Loucy (cell line): ENCODE data around the gene TMEM164.

ENCODE experiments used
- H2AFZ ChIP-seq: fragments of 200-600 bp; sonication (generic); 2 replicates; pipeline ENCODE4 v1.6.0; 2016; ENCODE audit warnings: antibody characterized with exemption, mild to moderate bottlenecking, low read length, moderate library complexity
- H3F3A ChIP-seq: fragments of 200-600 bp; 2 replicates; pipeline ENCODE4 v1.6.0; 2016; ENCODE audit warnings: antibody characterized with exemption, low read depth, mild to moderate bottlenecking
- H3K27me3 ChIP-seq: fragments of 200-600 bp; sonication (generic); 2 replicates; pipeline ENCODE4 v1.6.1; 2014; ENCODE audit warnings: low read length, mild to moderate bottlenecking; ENCODE audit not compliant: insufficient read depth, poor library complexity, severe bottlenecking
- H3K36me3 ChIP-seq: fragments of 200-600 bp; sonication (generic); 2 replicates; pipeline ENCODE4 v1.6.1; 2016; ENCODE audit warnings: low read length; ENCODE audit not compliant: insufficient read depth
- H3K4me1 ChIP-seq: fragments of 200-600 bp; sonication (generic); 2 replicates; pipeline ENCODE4 v1.5.1; 2014; ENCODE audit warnings: low read length, mild to moderate bottlenecking; ENCODE audit not compliant: insufficient read depth, poor library complexity, severe bottlenecking
- H3K4me2 ChIP-seq: fragments of 200-600 bp; sonication (generic); 2 replicates; pipeline ENCODE4 v1.6.0; 2014; ENCODE audit warnings: antibody characterized with exemption, low read length, low read depth, mild to moderate bottlenecking; ENCODE audit not compliant: poor library complexity, severe bottlenecking
- H3K4me3 ChIP-seq: fragments of 200-600 bp; sonication (generic); 2 replicates; pipeline ENCODE4 v1.5.1; 2014; ENCODE audit warnings: low read length, mild to moderate bottlenecking, mixed read lengths; ENCODE audit not compliant: poor library complexity, severe bottlenecking
- H3K79me2 ChIP-seq: fragments of 200-600 bp; sonication (generic); 2 replicates; pipeline ENCODE4 v1.6.1; 2014; ENCODE audit warnings: low read length; ENCODE audit not compliant: insufficient read depth
- H3K9ac ChIP-seq: fragments of 200-600 bp; sonication (generic); 2 replicates; pipeline ENCODE4 v1.6.0; 2014; ENCODE audit warnings: mild to moderate bottlenecking, low read depth, low read length, moderate library complexity; ENCODE audit not compliant: poor library complexity, severe bottlenecking
- H3K9me2 ChIP-seq: fragments of 200-600 bp; sonication (generic); replicated peaks from 2 replicates; pipeline ENCODE4 v1.6.1; 2016; ENCODE audit warnings: low read depth, low read length, mixed read lengths
- H3K9me3 ChIP-seq: fragments of 200-600 bp; sonication (generic); 2 replicates; pipeline ENCODE4 v1.6.1; 2014; ENCODE audit warnings: mild to moderate bottlenecking, antibody characterized with exemption, low read length, low read depth; ENCODE audit not compliant: insufficient read depth
- H4K20me1 ChIP-seq: fragments of 200-600 bp; sonication (generic); 2 replicates; pipeline ENCODE4 v1.6.0; 2014; ENCODE audit warnings: antibody characterized with exemption, low read length, mild to moderate bottlenecking; ENCODE audit not compliant: insufficient read depth, poor library complexity, severe bottlenecking
- EZH2phosphoT487 ChIP-seq: fragments of 200-600 bp; IDR thresholded peaks from 2 replicates; pipeline ENCODE4 v1.6.1; 2018; ENCODE audit warnings: antibody characterized with exemption, mild to moderate bottlenecking, moderate library complexity, borderline replicate concordance
- TF ChIP-seq, protein P1 (sequence below): fragments of 200-600 bp; sonication (generic); conservative IDR thresholded peaks from 2 replicates; pipeline ENCODE4 v1.5.1; 2014; ENCODE audit warnings: mild to moderate bottlenecking, antibody characterized with exemption, low read length

TMEM164 gene

DNA sequence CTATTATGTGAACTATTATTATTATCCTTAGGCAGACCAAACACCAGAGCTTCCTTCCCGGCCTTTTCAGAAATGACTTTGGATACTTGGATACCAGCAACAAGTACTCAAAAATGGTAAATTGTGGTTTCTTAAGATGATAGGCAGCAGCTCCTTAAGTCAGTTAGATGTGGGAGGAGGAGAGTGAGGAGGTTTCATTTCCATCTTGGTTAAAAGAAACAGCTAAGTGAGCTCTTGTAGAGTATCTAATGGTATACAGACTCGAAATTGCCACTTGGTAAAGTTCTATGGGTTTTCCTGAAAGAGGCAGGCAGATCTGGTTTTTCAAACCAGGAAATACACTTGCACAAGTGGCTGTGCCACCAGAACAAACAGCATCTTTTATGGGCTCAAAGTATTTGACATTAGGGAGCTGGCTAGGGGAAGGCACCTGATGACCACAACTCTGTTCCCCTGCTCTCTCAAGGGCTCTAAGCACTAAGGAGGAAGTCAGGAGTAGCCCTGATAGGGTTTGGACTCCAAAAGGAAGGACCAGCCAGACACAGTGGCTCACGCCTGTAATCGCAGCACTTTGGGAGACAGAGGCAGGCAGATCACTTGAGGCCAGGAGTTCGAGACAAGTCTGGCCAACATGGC is 130.9 kb downstream of the TMEM164 start:
- Histone ChIP-seq H3K36me3 (peaks cover 8% of the 10 kb centered on the region; the same call in 1 of the 2 replicates), H3K9me3 (no peaks in the 10 kb centered on the region), H3K4me2 (no peak overlapping the region), H3K4me3 (no peak overlapping the region), H2AFZ (no peak overlapping the region), H4K20me1 (no peaks in the 10 kb centered on the region), H3K9ac (no peak overlapping the region), H3K9me2 (no peaks in the 10 kb centered on the region), H3K79me2 (0 out of 2 replicates have a peak, but pooled peaks cover 7% of the 10 kb centered on the region), H3K4me1 (peaks cover 7% of the 10 kb centered on the region), H3F3A (no peaks in the 10 kb centered on the region), H3K27me3 (no peaks in the 10 kb centered on the region)
- no peak for TF ChIP-seq EZH2phosphoT487
- TF ChIP-seq, protein P1, sequence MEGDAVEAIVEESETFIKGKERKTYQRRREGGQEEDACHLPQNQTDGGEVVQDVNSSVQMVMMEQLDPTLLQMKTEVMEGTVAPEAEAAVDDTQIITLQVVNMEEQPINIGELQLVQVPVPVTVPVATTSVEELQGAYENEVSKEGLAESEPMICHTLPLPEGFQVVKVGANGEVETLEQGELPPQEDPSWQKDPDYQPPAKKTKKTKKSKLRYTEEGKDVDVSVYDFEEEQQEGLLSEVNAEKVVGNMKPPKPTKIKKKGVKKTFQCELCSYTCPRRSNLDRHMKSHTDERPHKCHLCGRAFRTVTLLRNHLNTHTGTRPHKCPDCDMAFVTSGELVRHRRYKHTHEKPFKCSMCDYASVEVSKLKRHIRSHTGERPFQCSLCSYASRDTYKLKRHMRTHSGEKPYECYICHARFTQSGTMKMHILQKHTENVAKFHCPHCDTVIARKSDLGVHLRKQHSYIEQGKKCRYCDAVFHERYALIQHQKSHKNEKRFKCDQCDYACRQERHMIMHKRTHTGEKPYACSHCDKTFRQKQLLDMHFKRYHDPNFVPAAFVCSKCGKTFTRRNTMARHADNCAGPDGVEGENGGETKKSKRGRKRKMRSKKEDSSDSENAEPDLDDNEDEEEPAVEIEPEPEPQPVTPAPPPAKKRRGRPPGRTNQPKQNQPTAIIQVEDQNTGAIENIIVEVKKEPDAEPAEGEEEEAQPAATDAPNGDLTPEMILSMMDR, result no peak

GRCh38 chrX:110135618-110136017 is 132.7 kb downstream of the TMEM164 start:
- peaks cover 4% of the 10 kb centered on the region for H4K20me1 ChIP-seq
- H3K27me3 ChIP-seq, result no peaks in the 10 kb centered on the region
- H3K4me3 ChIP-seq, result no peak overlapping the region
- no peaks in the 10 kb centered on the region for H3K9me3 ChIP-seq
- no peak overlapping the region for H2AFZ ChIP-seq
- H3K4me2 ChIP-seq, result no peak overlapping the region
- no peak overlapping the region for H3K9ac ChIP-seq
- TF ChIP-seq, protein P1, result no peak
- TF ChIP-seq EZH2phosphoT487, result no peak
- H3K4me1 ChIP-seq, result peaks cover 12% of the 10 kb centered on the region
- H3K36me3 ChIP-seq, result peaks cover 8% of the 10 kb centered on the region; the same call in 1 of the 2 replicates
- 0 out of 2 replicates have a peak, but pooled peaks cover 3% of the 10 kb centered on the region for H3K79me2 ChIP-seq
- H3K9me2 ChIP-seq, result no peaks in the 10 kb centered on the region
- no peaks in the 10 kb centered on the region for H3F3A ChIP-seq

- no peak for TF ChIP-seq EZH2phosphoT487
- TF ChIP-seq, protein P1, result no peak
- H3K9me2 ChIP-seq, result no peaks in the 10 kb centered on the region
- H3K36me3 ChIP-seq, result peaks cover 8% of the 10 kb centered on the region; the same call in 1 of the 2 replicates
- no peaks in the 10 kb centered on the region for H3K27me3 ChIP-seq
- H2AFZ ChIP-seq, result no peak overlapping the region
- peaks cover 4% of the 10 kb centered on the region for H4K20me1 ChIP-seq
- no peak overlapping the region for H3K4me3 ChIP-seq
- peaks cover 12% of the 10 kb centered on the region for H3K4me1 ChIP-seq
- no peaks in the 10 kb centered on the region for H3K9me3 ChIP-seq
- H3K79me2 ChIP-seq, result 0 out of 2 replicates have a peak, but pooled peaks cover 3% of the 10 kb centered on the region
- H3F3A ChIP-seq, result no peaks in the 10 kb centered on the region
- no peak overlapping the region for H3K4me2 ChIP-seq
- no peak overlapping the region for H3K9ac ChIP-seq
These were observed 133.2 kb downstream of the TMEM164 start for GRCh38 chrX:110136136-110136535.
